Aorta (tissue), 5 donors: ENCODE measurements around the gene MCTP1. TPM values are rescaled to one million over a fixed set of nuclear protein-coding genes. Genes with fewer than 3 reads are reported as not detected.
"Not testable (repeated sequence)": the region's sequence is repeated elsewhere in the genome, so short reads cannot be mapped to it uniquely, and the experiment has no call there.

ENCODE experiments used
- ATAC-seq: fragments of 200-7000 bp; cut with Tn5 transposase; one replicate; pipeline ENCODE4 v1.9.1; 2022; ENCODE audit warnings: moderate library complexity; ENCODE audit not compliant: low FRiP score
- DNase-seq, 2 donors: peaks; one replicate each; pipeline ENCODE4 v3.0.0-alpha.2; 2020
- H3K27ac ChIP-seq, 2 donors: one replicate each; pipeline ENCODE4 v1.5.1; 2013; ENCODE audit warnings: low read length in 2 of 2, mild to moderate bottlenecking in 2 of 2, moderate library complexity in 2 of 2, control low read depth in 1 of 2, inconsistent platforms in 1 of 2, low read depth in 1 of 2
- H3K27me3 ChIP-seq, 2 donors: one replicate each; pipeline ENCODE4 v1.6.1; 2013; ENCODE audit warnings: control low read depth in 1 of 2, low read length in 1 of 2, mild to moderate bottlenecking in 1 of 2, moderate library complexity in 1 of 2; ENCODE audit not compliant: insufficient read depth in 2 of 2, control insufficient read depth in 1 of 2
- H3K36me3 ChIP-seq, 2 donors: one replicate each; pipeline ENCODE4 v1.6.1; 2013; ENCODE audit warnings: control low read depth in 1 of 2, low read length in 1 of 2, mild to moderate bottlenecking in 1 of 2; ENCODE audit not compliant: insufficient read depth in 2 of 2, control insufficient read depth in 1 of 2
- H3K4me1 ChIP-seq, 2 donors: one replicate each; pipeline ENCODE4 v1.6.1; 2013; ENCODE audit warnings: low read length in 2 of 2, control low read depth in 1 of 2, mild to moderate bottlenecking in 1 of 2, moderate library complexity in 1 of 2; ENCODE audit not compliant: insufficient read depth in 2 of 2, control insufficient read depth in 1 of 2
- H3K4me3 ChIP-seq, 2 donors: one replicate each; pipeline ENCODE4 v1.5.1; 2013; ENCODE audit warnings: low read length in 2 of 2, control low read depth in 1 of 2, mild to moderate bottlenecking in 1 of 2
- H3K9me3 ChIP-seq: one replicate; pipeline ENCODE4 v1.6.1; 2013; ENCODE audit warnings: mild to moderate bottlenecking, low read length; ENCODE audit not compliant: control insufficient read depth
- WGBS, 2 donors: extraction: QIAGEN DNeasy Blood & Tissue Kit; methylation state at CpG; one replicate each; pipeline ENCODE4 v1.1.7; 2013; 5-methylcytosine and 5-hydroxymethylcytosine counted together
- intact Hi-C, 2 donors: fragments of 100-400 bp; cut with DNase I; formaldehyde crosslinking; loops; one replicate each; pipeline versions ENCODE4 v1.14.2 to v1.15.0; 2022
- polyA plus RNA-seq, 2 donors: library from polyadenylated mRNA; stranded (reverse); fragments of 200-250 nt; gene quantifications; one replicate each; pipeline ENCODE4 v1.2.3, GENCODE V29; 2013
- total RNA-seq, 2 donors: library from RNA; stranded (reverse); fragmentation: NEBNext Ultra II Directional; extraction: Animal tissue kit (Norgen Biotek cat#: 25700); gene quantifications; one replicate each; pipeline ENCODE4 v1.2.1, GENCODE V29; 2021
- donor health status: healthy with polysubstance abuse.
- donor health status: Bipolar disorder and iron deficiency.
- donor health status: DM: no; HTN: no; CAD: no.
- donor health status: DM: no; HTN: no; CAD: no.
- donor health status: DM: yes; HTN: yes; CAD: no.

The MCTP1 gene
- total and polyA plus RNA-seq, 4 donors, result 0.43 to 103 (median 17.2) TPM

GRCh38 chr5:95217881-95218280 is 67.0 kb downstream of the MCTP1 start:
- Histone ChIP-seq H3K36me3 (no peaks in the 10 kb centered on the region), H3K9me3 (no peaks in the 10 kb centered on the region), H3K4me3 (no peak overlapping the region), H3K4me1 (no peaks in the 10 kb centered on the region), H3K27ac (no peak overlapping the region), H3K27me3 (no peaks in the 10 kb centered on the region)
- intact Hi-C loops, result no loop called here
- ATAC-seq (no peak), DNase-seq (no peak)
- 81 to 82% methylated on average over 2 of the region's 2 CpGs for WGBS, 2 donors

- Histone ChIP-seq H3K36me3 (no peaks in the 10 kb centered on the region), H3K4me3 (no peak overlapping the region), H3K4me1 (no peaks in the 10 kb centered on the region), H3K9me3 (no peaks in the 10 kb centered on the region), H3K27me3 (no peaks in the 10 kb centered on the region), H3K27ac (no peak overlapping the region)
- intact Hi-C loops, result no loop called here
- DNase-seq (no peak), ATAC-seq (no peak)
- WGBS, 2 donors, result 74 to 77% methylated on average over 4 of the region's 4 CpGs
Observed at GRCh38 chr5:95217351-95217750, 67.5 kb downstream of the MCTP1 start.

GRCh38 chr5:95216136-95216955 is 68.5 kb downstream of the MCTP1 start:
- no peak overlapping the region for H3K27ac ChIP-seq
- ATAC-seq (no peak), DNase-seq (no peak)
- H3K36me3 ChIP-seq, result no peaks in the 10 kb centered on the region
- WGBS, 2 donors, result 49 to 53% methylated on average over 4 of the region's 4 CpGs
- no peaks in the 10 kb centered on the region for H3K27me3 ChIP-seq
- no peaks in the 10 kb centered on the region for H3K4me1 ChIP-seq
- no peaks in the 10 kb centered on the region for H3K9me3 ChIP-seq
- no peak overlapping the region for H3K4me3 ChIP-seq
- intact Hi-C loops, result no loop called here

- intact Hi-C loops, DNase-seq, H3K9me3 ChIP-seq, H3K4me1 ChIP-seq, ATAC-seq, H3K27ac ChIP-seq, H3K4me3 ChIP-seq, H3K27me3 ChIP-seq, H3K36me3 ChIP-seq: not testable (repeated sequence)
- WGBS, 2 donors, result 73 to 82% methylated on average over 5 of the region's 5 CpGs
Observed at GRCh38 chr5:95207811-95208210, 77.1 kb downstream of the MCTP1 start.

- no peaks in the 10 kb centered on the region for H3K4me1 ChIP-seq
- H3K36me3 ChIP-seq, result no peaks in the 10 kb centered on the region
- DNase-seq, result no peak
- no peak overlapping the region for H3K4me3 ChIP-seq
- intact Hi-C loops, result no loop called here
- WGBS, 2 donors, result 71 to 74% methylated on average over 4 of the region's 4 CpGs
- ATAC-seq, result no peak
- no peak overlapping the region for H3K27ac ChIP-seq
- H3K9me3 ChIP-seq, result no peaks in the 10 kb centered on the region
- no peaks in the 10 kb centered on the region for H3K27me3 ChIP-seq
Observed at GRCh38 chr5:95194856-95195255, 90.0 kb downstream of the MCTP1 start.

GRCh38 chr5:95191330-95191729 is 93.6 kb downstream of the MCTP1 start:
- no peak for DNase-seq
- Histone ChIP-seq H3K27me3 (no peaks in the 10 kb centered on the region), H3K4me1 (no peaks in the 10 kb centered on the region), H3K27ac (no peak overlapping the region), H3K9me3 (no peaks in the 10 kb centered on the region), H3K4me3 (no peak overlapping the region), H3K36me3 (no peaks in the 10 kb centered on the region)
- no peak for ATAC-seq
- WGBS, 2 donors, result 81 to 92% methylated on average over 2 of the region's 2 CpGs
- intact Hi-C loops, result no loop called here

GRCh38 chr5:95184924-95185323 is 100.0 kb downstream of the MCTP1 start:
- Histone ChIP-seq H3K27me3 (no peaks in the 10 kb centered on the region), H3K4me3 (no peak overlapping the region), H3K27ac (no peak overlapping the region), H3K4me1 (no peaks in the 10 kb centered on the region), H3K9me3 (peaks cover 2% of the 10 kb centered on the region), H3K36me3 (no peaks in the 10 kb centered on the region)
- ATAC-seq, result no peak
- DNase-seq, result no peak
- intact Hi-C loops, result no loop called here
- 68 to 69% methylated on average over 4 of the region's 4 CpGs for WGBS, 2 donors

GRCh38 chr5:95181644-95182043 is 103.2 kb downstream of the MCTP1 start:
- intact Hi-C loops, result no loop called here
- Histone ChIP-seq H3K9me3 (peaks cover 2% of the 10 kb centered on the region), H3K27ac (no peak overlapping the region), H3K27me3 (no peaks in the 10 kb centered on the region), H3K4me1 (no peaks in the 10 kb centered on the region), H3K4me3 (no peak overlapping the region), H3K36me3 (no peaks in the 10 kb centered on the region)
- 78 to 84% methylated on average over 3 of the region's 3 CpGs for WGBS, 2 donors
- DNase-seq (no peak), ATAC-seq (no peak)

- no peaks in the 10 kb centered on the region for H3K36me3 ChIP-seq
- 1 to 10% methylated on average over 4 of the region's 4 CpGs for WGBS, 2 donors
- no peaks in the 10 kb centered on the region for H3K27me3 ChIP-seq
- no peak overlapping the region for H3K27ac ChIP-seq
- H3K9me3 ChIP-seq, result peaks cover 2% of the 10 kb centered on the region
- ATAC-seq (no peak), DNase-seq (no peak)
- H3K4me1 ChIP-seq, result no peaks in the 10 kb centered on the region
- intact Hi-C loops, result no loop called here
- no peak overlapping the region for H3K4me3 ChIP-seq
Observed at GRCh38 chr5:95178046-95178651, 106.7 kb downstream of the MCTP1 start.
